Measurements from ENCODE around the gene UROS. TPM values are rescaled to one million over a fixed set of nuclear protein-coding genes. Genes with fewer than 3 reads are reported as not detected.
A peak's percentile ranks its signal among the peaks of the same experiment; 100 is the strongest.

UROS gene
- total RNA-seq, result 10 to 100 TPM; 29.7 to 46.5 (median 36.4) TPM

DNA sequence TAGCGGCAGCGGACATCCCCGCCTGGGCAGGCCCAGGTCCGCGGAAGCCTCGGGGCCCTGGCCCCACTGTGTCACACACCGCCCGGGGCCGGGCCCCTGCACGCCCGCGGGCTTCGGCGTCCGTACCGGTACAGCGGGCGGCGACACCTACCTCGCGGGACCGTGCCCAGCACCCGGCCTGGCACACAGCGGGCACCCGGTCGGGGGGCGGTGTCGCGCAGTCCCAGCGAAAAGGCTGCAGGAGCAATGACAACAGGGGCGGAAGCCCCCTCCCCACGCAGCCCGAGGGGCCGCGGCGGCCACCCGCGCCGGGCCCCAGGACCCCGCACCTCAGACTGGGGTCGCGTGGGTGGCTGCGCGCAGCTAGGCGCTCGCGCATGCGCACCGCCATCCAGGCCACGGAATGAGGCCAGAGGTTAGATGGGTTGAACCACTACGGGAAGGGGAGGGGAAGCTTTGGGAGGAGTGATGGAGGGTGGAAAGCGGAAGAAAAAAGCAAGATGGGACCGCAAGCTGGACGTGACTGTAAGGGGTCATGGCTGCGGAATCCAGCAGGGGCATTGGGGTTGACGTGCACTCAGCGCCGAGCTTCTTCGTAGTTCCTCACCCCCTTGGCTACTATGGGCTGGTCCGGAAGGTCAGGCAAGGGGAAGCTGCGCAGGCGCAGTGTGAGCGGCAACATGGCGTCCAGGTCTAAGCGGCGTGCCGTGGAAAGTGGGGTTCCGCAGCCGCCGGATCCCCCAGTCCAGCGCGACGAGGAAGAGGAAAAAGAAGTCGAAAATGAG lies at the start of gene UROS, which contains the start of gene BCCIP:
Gene UROS, minus strand, starts transcription at position 381 of the 785 bp plus-strand sequence. CDS start 6,759 bp downstream, outside the sequence.
Gene BCCIP, plus strand, starts transcription at position 669 of the 785 bp plus-strand sequence. Its CDS starts 12 bp downstream, at position 681.
- Histone ChIP-seq H3K9me3 (no peaks in the 10 kb centered on the region), H3K27me3 (no peaks in the 10 kb centered on the region), H3K36me3 (peaks cover 6 to 26% (median 11%) of the 10 kb centered on the region in 4 donors), H3K4me3 (peak within 1 kb of the TSS; percentile 72 to 100 (median 99)), H3K4me1 (peaks cover 29 to 52% (median 42%) of the 10 kb centered on the region in 4 donors), H3K27ac (replicated peaks in 1 of 4) (peak within 1 kb of the TSS; percentile 83 to 90 (median 88))
- 0% methylated on average over 45 of the region's 74 CpGs for WGBS
- peak; percentile 98 for DNase-seq (ENCODE audit: extremely low spot score)
- intact Hi-C loops (cut with DNase I), result no loop called here
- TF ChIP-seq EP300 (IDR thresholded peaks at IDR 0.05), result no peak
- TF ChIP-seq POLR2A (IDR thresholded peaks at IDR 0.05; ENCODE audit: low read depth), result peak; percentile 3
- TF ChIP-seq POLR2AphosphoS5 (IDR thresholded peaks at IDR 0.05), result peak; percentile 74 to 88
- TF ChIP-seq, protein P1, sequence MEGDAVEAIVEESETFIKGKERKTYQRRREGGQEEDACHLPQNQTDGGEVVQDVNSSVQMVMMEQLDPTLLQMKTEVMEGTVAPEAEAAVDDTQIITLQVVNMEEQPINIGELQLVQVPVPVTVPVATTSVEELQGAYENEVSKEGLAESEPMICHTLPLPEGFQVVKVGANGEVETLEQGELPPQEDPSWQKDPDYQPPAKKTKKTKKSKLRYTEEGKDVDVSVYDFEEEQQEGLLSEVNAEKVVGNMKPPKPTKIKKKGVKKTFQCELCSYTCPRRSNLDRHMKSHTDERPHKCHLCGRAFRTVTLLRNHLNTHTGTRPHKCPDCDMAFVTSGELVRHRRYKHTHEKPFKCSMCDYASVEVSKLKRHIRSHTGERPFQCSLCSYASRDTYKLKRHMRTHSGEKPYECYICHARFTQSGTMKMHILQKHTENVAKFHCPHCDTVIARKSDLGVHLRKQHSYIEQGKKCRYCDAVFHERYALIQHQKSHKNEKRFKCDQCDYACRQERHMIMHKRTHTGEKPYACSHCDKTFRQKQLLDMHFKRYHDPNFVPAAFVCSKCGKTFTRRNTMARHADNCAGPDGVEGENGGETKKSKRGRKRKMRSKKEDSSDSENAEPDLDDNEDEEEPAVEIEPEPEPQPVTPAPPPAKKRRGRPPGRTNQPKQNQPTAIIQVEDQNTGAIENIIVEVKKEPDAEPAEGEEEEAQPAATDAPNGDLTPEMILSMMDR (IDR thresholded peaks at IDR 0.05), result peak in 1 of 3 experiments; percentile 17

DNA sequence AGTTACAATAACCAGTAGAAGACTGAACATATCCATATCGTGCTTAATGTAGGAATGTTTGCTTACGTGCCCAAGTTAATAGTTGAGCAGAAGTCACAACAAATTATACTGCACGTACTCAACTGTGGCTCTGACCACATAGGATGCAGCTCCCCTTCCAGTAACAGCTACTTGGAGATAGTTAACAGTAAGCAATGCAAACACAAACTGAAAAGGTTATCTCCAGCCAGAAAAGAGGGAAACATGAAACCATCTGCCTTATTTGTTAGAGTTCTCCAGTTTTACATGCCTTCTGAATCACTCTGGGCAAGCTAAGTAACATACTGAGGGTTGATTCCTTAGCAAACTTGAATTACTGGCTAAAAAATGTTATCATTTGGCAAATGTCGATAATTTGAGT lies 48.3 kb upstream of the UROS start:
- Histone ChIP-seq H3K27ac (replicated peaks in 1 of 4) (no peak overlapping the region), H3K9me3 (peaks cover 0 to 5% (median 4%) of the 10 kb centered on the region in 4 donors), H3K4me3 (no peak overlapping the region), H3K4me1 (no peaks in the 10 kb centered on the region), H3K36me3 (peaks cover 8 to 25% (median 8%) of the 10 kb centered on the region in 4 donors), H3K27me3 (no peaks in the 10 kb centered on the region)
- intact Hi-C loops (cut with DNase I), result no loop called here
- WGBS, result 78% methylated on average over 4 of the region's 4 CpGs
- no peak for DNase-seq (ENCODE audit: extremely low spot score)
- TF ChIP-seq EP300 (IDR thresholded peaks at IDR 0.05) (no peak), POLR2A (IDR thresholded peaks at IDR 0.05; ENCODE audit: low read depth) (no peak), POLR2AphosphoS5 (IDR thresholded peaks at IDR 0.05) (no peak)
- TF ChIP-seq, protein P1 (IDR thresholded peaks at IDR 0.05), result no peak

DNA sequence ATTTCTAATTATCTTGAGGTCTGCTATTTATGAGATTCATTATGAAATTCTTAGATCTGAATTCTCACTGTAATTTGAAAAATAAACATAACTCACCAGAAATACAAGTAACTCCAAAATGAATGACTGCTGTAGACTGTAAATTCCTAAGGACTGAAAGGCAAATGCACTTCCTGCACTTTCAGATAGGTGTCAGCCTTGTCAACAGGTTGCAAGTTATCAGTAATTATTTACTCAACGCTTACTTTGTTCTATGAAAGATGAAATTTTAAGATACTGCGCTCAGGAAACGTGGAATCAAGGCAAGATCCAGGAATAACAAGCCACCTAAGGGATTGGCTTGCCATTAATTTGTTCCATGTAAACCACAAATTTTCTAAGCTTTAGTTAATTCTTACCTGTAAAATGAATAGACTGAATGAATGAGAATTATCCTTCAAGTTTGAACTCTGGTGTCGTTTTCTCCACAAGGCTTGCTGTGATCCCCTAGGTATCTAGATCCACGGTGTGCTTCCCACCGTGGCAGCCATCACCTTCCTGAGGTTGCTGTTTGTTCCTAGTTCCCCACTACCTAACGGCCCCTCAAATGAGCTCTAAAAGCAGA lies 45.4 kb upstream of the UROS start:
- intact Hi-C loops (cut with DNase I), result no loop called here
- no peaks in the 10 kb centered on the region for H3K4me1 ChIP-seq
- H3K27me3 ChIP-seq, result no peaks in the 10 kb centered on the region
- WGBS, result 66% methylated on average over 7 of the region's 7 CpGs
- no peak for DNase-seq (ENCODE audit: extremely low spot score)
- no peak overlapping the region for H3K27ac ChIP-seq (replicated peaks in 1 of 4)
- no peaks in the 10 kb centered on the region for H3K9me3 ChIP-seq
- H3K4me3 ChIP-seq, result no peak overlapping the region
- no peak for TF ChIP-seq POLR2A (IDR thresholded peaks at IDR 0.05; ENCODE audit: low read depth)
- TF ChIP-seq, protein P1 (IDR thresholded peaks at IDR 0.05), result peak; percentile 59 to 88 (median 74)
- peaks cover 18 to 41% (median 29%) of the 10 kb centered on the region in 4 donors for H3K36me3 ChIP-seq

DNA sequence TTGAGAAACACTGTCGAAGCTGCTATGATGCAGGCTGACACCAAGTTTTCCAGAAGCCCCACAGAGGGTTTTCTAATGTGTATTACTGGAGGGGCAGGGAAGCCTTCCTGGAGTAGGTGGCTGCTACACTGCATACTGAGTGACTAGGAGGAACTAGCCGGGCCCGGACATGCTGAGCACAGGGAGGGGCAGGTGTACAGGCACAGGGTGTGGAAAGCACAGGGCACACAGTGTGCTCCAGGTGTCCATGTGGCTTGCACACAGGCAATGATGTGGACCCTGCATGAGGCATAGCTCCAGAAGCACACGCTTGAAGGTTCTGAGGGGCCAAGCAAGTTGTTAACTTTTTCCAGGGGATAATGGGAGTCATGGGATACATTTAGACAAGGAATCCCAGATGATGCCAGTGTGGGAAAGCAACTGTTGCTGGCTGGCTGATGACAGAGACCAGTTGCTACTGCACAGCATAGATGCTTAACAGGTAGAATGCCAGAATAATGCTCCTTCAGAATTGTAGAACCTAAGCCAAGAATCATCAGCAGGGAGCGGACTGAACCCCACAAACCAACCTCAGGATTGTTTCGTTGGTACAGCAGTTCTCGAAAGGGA lies 43.5 kb upstream of the UROS start:
- intact Hi-C loops (cut with DNase I), result no loop called here
- Histone ChIP-seq H3K27ac (replicated peaks in 1 of 4) (no peak overlapping the region), H3K9me3 (no peaks in the 10 kb centered on the region), H3K4me3 (no peak overlapping the region), H3K36me3 (peaks cover 18 to 48% (median 32%) of the 10 kb centered on the region in 4 donors), H3K4me1 (no peaks in the 10 kb centered on the region), H3K27me3 (no peaks in the 10 kb centered on the region)
- 95% methylated on average over 7 of the region's 7 CpGs for WGBS
- TF ChIP-seq EP300 (IDR thresholded peaks at IDR 0.05), result no peak
- TF ChIP-seq POLR2A (IDR thresholded peaks at IDR 0.05; ENCODE audit: low read depth), result no peak
- no peak for TF ChIP-seq POLR2AphosphoS5 (IDR thresholded peaks at IDR 0.05)
- TF ChIP-seq, protein P1 (IDR thresholded peaks at IDR 0.05), result no peak
- no peak for DNase-seq (ENCODE audit: extremely low spot score)
